ENCODE results near the gene IL4. TPM values are rescaled to one million over a fixed set of nuclear protein-coding genes. Genes with fewer than 3 reads are reported as not detected.

IL4 gene
- total RNA-seq, 1 donor from 2014 or later = not detected

GRCh38 chr5:132671000-132671399 lies 2.8 kb upstream of the IL4 start:
- H3K36me3 ChIP-seq = no peaks in the 10 kb centered on the region
- H3K27me3 ChIP-seq = no peaks in the 10 kb centered on the region
- H3K27ac ChIP-seq = no peak overlapping the region
- no peaks in the 10 kb centered on the region for H3K9me3 ChIP-seq
- DNase-seq (ENCODE audit: low spot score in 2 of 2) = no peak
- intact Hi-C loops (cut with DNase I) = no loop called here
- no peak for TF ChIP-seq CTCF (IDR thresholded peaks at IDR 0.05)
- H3K4me3 ChIP-seq = no peak overlapping the region
- H3K4me1 ChIP-seq = peaks cover 0 to 8% of the 10 kb centered on the region in 2 donors

- H3K27me3 ChIP-seq = no peaks in the 10 kb centered on the region
- H3K9me3 ChIP-seq = no peaks in the 10 kb centered on the region
- intact Hi-C loops (cut with DNase I) = no loop called here
- peak overlapping the region; percentile 95 to 96 for H3K27ac ChIP-seq
- H3K36me3 ChIP-seq = no peaks in the 10 kb centered on the region
- no peak for TF ChIP-seq CTCF (IDR thresholded peaks at IDR 0.05)
- DNase-seq (ENCODE audit: low spot score in 2 of 2) = no peak
- H3K4me1 ChIP-seq = peaks cover 9 to 23% of the 10 kb centered on the region in 2 donors
- H3K4me3 ChIP-seq = no peak overlapping the region
These were observed 301 bp upstream of the IL4 start for GRCh38 chr5:132673488-132673887.

- TF ChIP-seq CTCF (IDR thresholded peaks at IDR 0.05) = no peak
- DNase-seq (ENCODE audit: low spot score in 2 of 2) = peak in 1 of 2 donors; percentile 73
- H3K27ac ChIP-seq = peak overlapping the region; percentile 95 to 96
- intact Hi-C loops (cut with DNase I) = loop anchor here (5.0 kb wide), 2 partner anchors 118 to 178 kb away; partner anchors contain the start of gene RAD50
- peaks cover 9 to 23% of the 10 kb centered on the region in 2 donors for H3K4me1 ChIP-seq
- peak overlapping the region; percentile 29 to 54 for H3K4me3 ChIP-seq
- no peaks in the 10 kb centered on the region for H3K9me3 ChIP-seq
- no peaks in the 10 kb centered on the region for H3K36me3 ChIP-seq
- H3K27me3 ChIP-seq = no peaks in the 10 kb centered on the region
These were observed 1.1 kb downstream of the IL4 start for GRCh38 chr5:132674671-132675506.

- H3K27me3 ChIP-seq = no peaks in the 10 kb centered on the region
- H3K4me1 ChIP-seq = peaks cover 9 to 23% of the 10 kb centered on the region in 2 donors
- intact Hi-C loops (cut with DNase I) = loop anchor here (5.0 kb wide), 2 partner anchors 119 to 179 kb away; partner anchors contain the start of gene RAD50
- no peaks in the 10 kb centered on the region for H3K36me3 ChIP-seq
- H3K27ac ChIP-seq = peak overlapping the region; percentile 95 to 96
- no peak for DNase-seq (ENCODE audit: low spot score in 2 of 2)
- H3K4me3 ChIP-seq = no peak overlapping the region
- H3K9me3 ChIP-seq = no peaks in the 10 kb centered on the region
- no peak for TF ChIP-seq CTCF (IDR thresholded peaks at IDR 0.05)
These were observed 2.3 kb downstream of the IL4 start for GRCh38 chr5:132675936-132676689.

- DNase-seq (ENCODE audit: low spot score in 2 of 2) = peak; percentile 76 to 95
- Histone ChIP-seq H3K4me1 (peaks cover 9 to 23% of the 10 kb centered on the region in 2 donors), H3K4me3 (no peak overlapping the region), H3K9me3 (no peaks in the 10 kb centered on the region), H3K27ac (peak overlapping the region; percentile 95 to 96), H3K36me3 (no peaks in the 10 kb centered on the region), H3K27me3 (no peaks in the 10 kb centered on the region)
- TF ChIP-seq CTCF (IDR thresholded peaks at IDR 0.05) = peak; percentile 59 to 76 (median 68)
- intact Hi-C loops (cut with DNase I) = loop anchor here (1.0 to 5.0 kb wide), 4 partner anchors 20 to 290 kb away; partner anchors contain the start of gene RAD50
These were observed 3.4 kb downstream of the IL4 start for GRCh38 chr5:132677191-132677590.

All from ascending aorta (tissue), 2 donors.